ENCODE measurements around the gene ESRRB.

- TF ChIP-seq CTCF (IDR thresholded peaks at IDR 0.05) (no peak), POLR2A (IDR thresholded peaks at IDR 0.05) (no peak)
These were observed 89.7 kb downstream of the ESRRB start for GRCh38 chr14:76465664-76466063.

All from Peyer's patch (tissue), 4 donors.